ENCODE data around the gene OPRL1.
"Not testable (repeated sequence)": the region's sequence is repeated elsewhere in the genome, so short reads cannot be mapped to it uniquely, and the experiment has no call there.

OPRL1 gene

GRCh38 chr20:64083804-64084684 lies 4.2 kb downstream of the OPRL1 start, which contains the start of gene LKAAEAR1:
TSS of gene LKAAEAR1 (minus strand) at chr20:64084398. CDS start at chr20:64084219, 179 bp downstream.
- FAIRE-seq (no peak), DNase-seq (ENCODE audit: insufficient read length, low spot score) (no peak)
- no peak for TF ChIP-seq CTCF (IDR thresholded peaks at IDR 0.05; ENCODE audit: insufficient read depth, missing control alignments)

GRCh38 chr20:64084685-64085152 lies 4.8 kb downstream of the OPRL1 start:
- no peak for TF ChIP-seq CTCF (IDR thresholded peaks at IDR 0.05; ENCODE audit: insufficient read depth, missing control alignments)
- DNase-seq (ENCODE audit: insufficient read length, low spot score), result no peak
- no peak for FAIRE-seq

GRCh38 chr20:64086801-64087200 lies 6.9 kb downstream of the OPRL1 start:
- TF ChIP-seq CTCF (IDR thresholded peaks at IDR 0.05; ENCODE audit: insufficient read depth, missing control alignments), result no peak
- no peak for DNase-seq (ENCODE audit: insufficient read length, low spot score)
- FAIRE-seq, result no peak

GRCh38 chr20:64087226-64087825 lies 7.4 kb downstream of the OPRL1 start:
- FAIRE-seq, result not testable (repeated sequence)

GRCh38 chr20:64088586-64088985 lies 8.7 kb downstream of the OPRL1 start:
- FAIRE-seq; DNase-seq (ENCODE audit: insufficient read length, low spot score): not testable (repeated sequence)

More at GRCh38 chr20:64087226-64087825, 7.4 kb downstream of the OPRL1 start:
- DNase-seq (ENCODE audit: insufficient read length, low spot score), result not testable (repeated sequence)

- FAIRE-seq (no peak), DNase-seq (ENCODE audit: insufficient read length, low spot score) (no peak)
Measured at GRCh38 chr20:64090165-64090564, 10.3 kb downstream of the OPRL1 start.

GRCh38 chr20:64091340-64091739 lies 11.5 kb downstream of the OPRL1 start:
- FAIRE-seq, result no peak
- DNase-seq (ENCODE audit: insufficient read length, low spot score), result no peak
- no peak for TF ChIP-seq CTCF (IDR thresholded peaks at IDR 0.05; ENCODE audit: insufficient read depth, missing control alignments)

More at GRCh38 chr20:64090165-64090564, 10.3 kb downstream of the OPRL1 start:
- no peak for TF ChIP-seq CTCF (IDR thresholded peaks at IDR 0.05; ENCODE audit: insufficient read depth, missing control alignments)

- no peak for TF ChIP-seq CTCF (IDR thresholded peaks at IDR 0.05; ENCODE audit: insufficient read depth, missing control alignments)
- DNase-seq (ENCODE audit: insufficient read length, low spot score), result peak; percentile 67
Measured at GRCh38 chr20:64091770-64092169, 11.9 kb downstream of the OPRL1 start.

More at GRCh38 chr20:64091770-64092169, 11.9 kb downstream of the OPRL1 start:
- FAIRE-seq, result no peak
